ENCODE measurements around the gene THBS1.
A peak's percentile ranks its signal among the peaks of the same experiment; 100 is the strongest.

The THBS1 gene
- total RNA-seq, result 0.39 to 5.9 (median 0.76) reads per million in 3 experiments

DNA sequence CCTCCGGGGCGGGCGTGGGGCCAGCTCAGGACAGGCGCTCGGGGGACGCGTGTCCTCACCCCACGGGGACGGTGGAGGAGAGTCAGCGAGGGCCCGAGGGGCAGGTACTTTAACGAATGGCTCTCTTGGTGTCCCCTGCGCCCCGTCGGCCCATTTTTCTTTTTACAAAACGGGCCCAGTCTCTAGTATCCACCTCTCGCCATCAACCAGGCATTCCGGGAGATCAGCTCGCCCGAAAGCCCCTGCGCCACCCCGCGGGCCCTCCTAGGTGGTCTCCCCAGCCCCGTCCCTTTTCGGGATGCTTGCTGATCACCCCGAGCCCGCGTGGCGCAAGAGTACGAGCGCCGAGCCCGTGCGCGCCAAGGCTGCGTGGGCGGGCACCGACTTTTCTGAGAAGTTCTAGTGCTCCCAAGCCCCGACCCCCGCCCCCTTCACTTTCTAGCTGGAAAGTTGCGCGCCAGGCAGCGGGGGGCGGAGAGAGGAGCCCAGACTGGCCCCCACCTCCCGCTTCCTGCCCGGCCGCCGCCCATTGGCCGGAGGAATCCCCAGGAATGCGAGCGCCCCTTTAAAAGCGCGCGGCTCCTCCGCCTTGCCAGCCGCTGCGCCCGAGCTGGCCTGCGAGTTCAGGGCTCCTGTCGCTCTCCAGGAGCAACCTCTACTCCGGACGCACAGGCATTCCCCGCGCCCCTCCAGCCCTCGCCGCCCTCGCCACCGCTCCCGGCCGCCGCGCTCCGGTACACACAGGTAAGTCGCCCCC is at the start of gene THBS1:
Gene THBS1, plus strand, starts transcription at position 595 of the 757 bp plus-strand sequence. CDS start 779 bp downstream, outside the sequence.
- peak; percentile 3 for DNase-seq

DNA sequence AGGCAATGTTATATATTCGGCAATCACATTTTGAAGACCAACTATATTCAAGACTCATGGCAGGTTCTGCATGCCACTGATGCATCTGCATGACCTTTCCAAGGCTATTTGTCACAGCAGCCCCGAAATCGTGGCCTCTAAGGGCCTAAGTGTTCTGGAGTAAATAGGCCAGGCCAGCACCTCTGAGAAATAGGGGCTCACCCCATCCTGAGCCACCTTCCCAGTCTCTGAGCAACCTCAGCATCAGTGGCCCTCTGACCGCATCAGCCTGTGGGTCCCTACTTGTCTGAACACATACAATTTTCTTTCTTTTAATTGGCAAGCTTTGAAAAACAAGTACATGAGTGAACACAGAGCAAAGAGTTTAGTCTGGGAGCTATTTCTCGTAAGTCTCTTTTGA is 45.9 kb upstream of the THBS1 start:
- DNase-seq, result no peak

DNA sequence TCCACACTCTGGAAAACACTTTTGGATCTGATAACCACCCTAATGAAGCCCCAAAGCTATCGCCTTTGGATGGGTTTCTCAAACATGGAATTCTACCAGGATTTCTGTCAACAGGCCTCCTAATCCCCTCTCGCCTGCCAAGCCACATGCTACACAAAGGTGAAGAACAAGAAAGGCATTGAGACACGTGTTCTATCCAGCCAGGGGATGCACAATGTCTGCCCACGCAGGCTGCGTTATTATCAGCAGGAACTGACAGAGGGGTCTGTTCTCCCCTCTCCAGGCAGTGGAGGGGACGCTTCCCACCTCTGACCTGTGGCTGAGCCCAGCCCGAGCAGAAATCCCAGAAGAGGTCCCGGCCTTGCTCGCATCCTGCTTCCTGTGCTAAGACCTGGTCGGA is 45.4 kb upstream of the THBS1 start:
- no peak for DNase-seq

DNA sequence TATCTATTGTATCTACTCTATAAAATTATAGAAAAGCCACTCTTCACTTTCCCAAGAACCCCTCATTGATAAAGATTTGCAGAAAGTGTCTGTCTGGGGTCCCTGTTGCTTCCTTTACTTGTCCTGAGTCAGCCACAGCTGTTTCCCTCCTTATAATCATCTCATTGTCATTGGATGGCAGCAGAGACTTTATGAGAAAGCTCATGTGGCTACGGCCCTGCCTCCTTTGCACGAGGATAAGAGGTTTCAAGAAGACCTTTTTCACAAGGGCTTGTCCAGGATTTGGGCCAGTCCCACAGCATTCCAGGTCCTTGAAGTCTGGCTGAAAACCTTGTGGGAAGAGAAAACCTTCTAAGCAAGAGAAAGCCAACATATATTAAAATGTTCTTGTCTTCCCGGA is 41.9 kb upstream of the THBS1 start:
- no peak for DNase-seq

DNA sequence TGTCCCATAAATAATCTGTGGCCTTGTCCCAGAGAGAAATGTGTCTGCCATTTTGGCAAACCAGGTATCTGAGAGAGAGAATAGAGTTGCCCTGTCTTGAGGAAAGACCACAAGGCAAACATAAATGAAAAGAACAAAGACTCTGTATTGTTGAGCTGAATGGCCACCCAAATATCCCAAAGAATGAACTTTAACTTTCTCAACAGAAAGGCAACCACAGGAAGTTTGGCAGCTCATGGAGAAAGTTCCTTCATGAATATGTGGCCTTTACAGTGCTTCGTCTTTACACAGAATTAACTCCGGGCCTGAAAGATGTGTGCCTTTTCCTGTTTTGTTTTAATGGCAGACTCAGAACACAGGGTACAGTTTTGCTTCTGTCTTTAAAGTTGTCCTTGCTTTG is 41.4 kb upstream of the THBS1 start:
- no peak for DNase-seq

DNA sequence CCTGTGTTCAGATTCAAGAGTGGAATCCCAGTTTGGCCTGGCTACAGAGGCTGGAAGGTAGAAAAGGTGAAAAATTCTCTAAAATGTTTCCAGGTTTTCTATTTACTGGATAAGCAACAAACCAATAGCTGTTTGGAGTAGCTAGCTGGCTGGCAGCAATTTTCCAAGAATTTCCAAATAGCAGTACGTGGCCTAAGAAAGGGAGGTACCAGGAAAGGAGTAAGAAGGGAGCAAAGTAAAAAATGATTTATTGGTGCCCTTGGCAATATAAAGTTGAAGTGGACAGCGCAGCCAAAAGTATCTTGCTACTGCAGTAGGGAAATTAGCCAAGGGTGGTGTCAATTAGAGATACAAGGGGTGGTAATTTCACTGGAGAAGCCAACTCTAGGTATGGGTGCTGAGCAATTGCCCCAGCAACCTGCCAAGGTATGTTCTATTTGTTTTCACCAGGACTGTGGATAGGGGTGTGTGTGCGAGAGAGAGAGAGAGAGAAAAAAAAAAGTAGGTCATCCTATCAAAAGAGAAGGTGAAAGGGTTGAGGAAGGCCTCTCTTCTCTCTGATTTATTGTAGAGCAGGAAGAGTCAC is 40.8 kb upstream of the THBS1 start:
- DNase-seq, result no peak

DNA sequence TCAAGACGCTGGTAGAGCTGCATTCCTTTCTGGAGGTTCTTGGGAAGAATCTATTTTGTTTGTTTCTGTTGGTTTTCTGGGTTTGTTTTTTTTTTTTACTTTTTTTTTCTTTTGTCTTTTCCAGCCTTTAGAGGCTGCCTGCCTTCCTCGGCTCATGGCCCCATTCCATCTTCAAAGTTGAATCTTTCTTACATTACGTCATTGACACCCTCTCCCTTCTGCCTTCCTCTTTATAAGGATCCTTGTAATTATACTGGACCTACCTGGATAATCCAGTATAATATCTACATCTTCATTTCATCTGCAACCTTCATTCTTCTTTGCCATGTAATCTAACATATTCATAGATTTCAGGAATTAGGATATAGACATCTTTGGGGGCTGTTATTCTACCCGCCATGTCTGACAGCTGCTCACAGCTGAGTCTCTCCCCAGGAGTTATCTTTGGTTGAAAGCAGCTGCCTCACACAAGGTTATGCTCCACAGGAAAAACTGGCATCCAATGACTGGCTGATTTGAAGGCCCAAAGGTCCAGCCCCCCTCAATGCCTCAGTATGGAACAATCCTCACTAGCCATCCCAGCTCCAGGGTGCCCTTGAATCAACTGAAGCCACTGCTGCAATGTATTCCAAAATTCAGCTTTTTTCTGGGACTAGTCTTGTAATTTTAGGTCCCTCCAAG is 38.4 kb upstream of the THBS1 start:
- DNase-seq, result no peak

DNA sequence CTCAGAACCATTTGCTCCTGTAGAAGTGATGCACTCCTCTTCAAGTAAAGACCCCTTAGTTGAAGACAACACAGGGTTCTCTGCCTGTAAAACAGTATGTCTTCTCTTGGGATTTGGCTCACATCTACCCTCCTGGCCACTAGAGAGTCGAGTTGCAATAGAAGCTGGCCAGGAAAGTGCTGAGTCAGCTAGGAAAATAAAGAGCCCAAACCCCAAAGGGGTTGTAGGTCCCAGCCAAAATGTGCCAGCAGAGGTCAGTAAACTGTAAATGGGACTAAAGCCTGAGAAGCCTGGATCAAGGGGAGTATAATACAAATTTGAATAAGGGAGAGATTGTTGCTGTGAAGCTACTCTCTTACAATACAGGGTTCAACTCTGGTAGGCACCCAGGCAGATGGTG is 37.2 kb upstream of the THBS1 start:
- no peak for DNase-seq

DNA sequence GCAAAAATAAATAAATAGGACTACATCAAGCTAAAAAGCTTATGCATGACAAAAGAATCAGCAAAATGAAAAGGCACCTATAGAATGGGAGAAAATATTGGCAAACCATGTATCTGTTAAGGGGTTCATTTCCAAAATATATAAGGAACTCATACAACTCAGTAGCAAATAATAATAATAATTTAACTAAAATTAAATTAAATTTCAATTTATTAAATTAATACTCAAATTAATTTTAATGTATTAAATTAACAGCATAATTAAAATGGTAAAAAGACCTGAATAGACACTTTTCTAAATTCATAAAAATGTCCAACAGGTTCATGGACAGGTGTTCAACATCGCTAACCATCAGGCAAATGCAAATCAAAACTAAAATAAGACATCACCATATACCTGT is 34.0 kb upstream of the THBS1 start:
- DNase-seq, result no peak

DNA sequence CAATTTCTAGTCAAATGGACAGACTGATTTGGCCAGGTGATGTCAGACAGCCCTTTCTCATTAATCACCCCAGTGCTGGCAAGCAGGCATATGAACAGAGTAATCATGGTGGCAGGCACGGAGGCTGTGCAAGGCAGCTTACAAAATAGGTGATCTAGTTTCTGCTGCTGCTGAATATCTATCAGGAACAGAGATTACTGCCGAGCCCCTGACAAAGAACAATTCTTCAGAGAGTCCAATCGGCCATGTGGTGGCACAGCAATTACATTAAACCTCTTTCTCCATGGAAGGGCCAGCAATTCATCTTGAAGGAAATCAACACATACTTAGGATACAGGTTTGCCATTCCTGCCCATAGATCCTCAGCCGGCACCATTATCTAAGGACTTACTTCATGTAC is 32.3 kb upstream of the THBS1 start:
- DNase-seq, result no peak

DNA sequence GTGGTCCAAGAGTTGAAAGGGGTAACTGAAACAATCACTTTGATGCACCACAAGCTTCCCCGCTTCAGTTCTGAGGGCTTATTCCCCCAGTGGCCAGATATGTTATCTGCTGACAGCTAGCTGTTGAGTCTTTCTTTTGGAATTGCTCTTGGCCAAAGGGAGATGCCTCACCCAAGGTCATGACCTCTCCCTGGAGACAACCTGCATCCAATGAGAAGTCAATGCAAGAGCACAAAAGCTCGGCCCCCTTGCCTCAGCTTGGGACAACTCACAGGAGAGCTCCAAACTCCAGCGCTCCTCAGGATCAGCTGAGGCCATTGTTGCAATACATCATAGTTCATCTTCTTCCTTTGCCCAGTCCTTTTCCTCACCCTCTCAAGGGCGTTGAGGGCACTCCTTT is 31.0 kb upstream of the THBS1 start:
- DNase-seq, result no peak

DNA sequence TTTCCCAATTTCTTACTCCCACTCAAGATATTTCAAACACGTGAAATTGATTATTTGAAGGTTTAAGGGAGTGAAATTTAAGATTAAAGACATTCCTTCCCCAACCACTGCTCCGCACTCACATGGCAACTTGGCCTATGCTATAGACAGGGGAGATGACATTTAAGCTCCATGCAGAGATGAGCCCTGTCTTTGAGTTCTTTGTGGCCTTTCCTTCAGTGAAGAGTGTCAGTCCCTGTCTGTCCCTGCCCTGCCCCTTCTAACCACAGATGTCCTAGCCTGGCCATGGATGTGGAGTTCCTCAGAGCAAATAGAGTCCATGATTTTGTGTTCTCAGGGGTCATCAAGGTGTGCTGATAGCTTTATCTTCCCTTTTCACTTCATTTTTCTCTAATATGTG is 29.4 kb upstream of the THBS1 start:
- no peak for DNase-seq

DNA sequence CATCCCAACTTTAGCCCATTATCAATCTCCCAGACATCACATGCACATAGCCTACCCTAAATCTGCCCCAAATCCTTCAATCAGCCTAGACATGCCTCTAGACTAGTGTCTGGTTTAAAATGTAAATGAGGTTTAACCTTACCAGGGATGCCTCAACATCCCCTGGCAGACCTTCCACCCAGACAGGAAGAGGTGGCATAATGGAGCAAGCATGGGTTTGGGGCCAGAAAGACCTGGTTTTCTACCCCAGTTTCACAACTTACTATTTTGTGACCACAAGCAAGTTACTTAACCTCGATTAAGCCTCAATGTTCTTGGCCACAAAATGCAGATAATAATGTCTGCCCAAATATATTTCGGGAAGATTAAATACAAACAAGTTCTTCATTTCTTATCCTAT is 28.3 kb upstream of the THBS1 start:
- no peak for DNase-seq

DNA sequence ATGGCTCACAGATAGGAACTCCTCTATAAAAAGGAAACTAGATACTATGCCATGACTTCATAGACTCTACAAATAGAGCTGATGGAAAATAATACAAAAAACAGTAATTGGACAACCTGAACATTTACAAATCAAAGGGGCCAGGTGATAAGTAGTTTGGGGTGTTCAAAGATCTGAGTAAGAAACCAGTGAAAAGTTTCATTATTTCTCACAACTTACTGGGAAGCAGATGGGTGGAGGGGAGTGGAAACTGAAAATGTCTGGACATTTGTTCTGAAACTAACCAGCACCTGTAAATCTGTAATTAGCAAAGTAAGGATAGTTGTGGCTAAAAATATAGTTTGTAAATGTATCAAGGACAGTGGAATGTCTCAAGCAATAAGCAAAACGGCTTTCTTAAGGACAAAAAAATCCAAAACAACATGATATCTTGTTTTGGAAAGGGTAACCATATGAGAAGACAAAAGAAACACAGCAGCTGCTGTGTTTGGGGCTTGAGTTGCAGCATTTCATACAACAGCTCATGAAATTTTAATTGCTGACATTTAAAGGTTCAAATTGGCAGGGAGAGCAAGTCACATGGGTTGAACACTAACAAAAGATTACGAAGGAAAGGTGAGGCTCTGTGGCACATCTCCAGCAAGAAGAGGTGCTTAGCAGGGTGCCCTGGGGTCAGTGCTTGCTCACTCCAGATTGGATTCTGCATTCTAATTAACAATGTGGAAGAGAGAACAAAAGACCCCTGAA is 26.8 kb upstream of the THBS1 start:
- no peak for DNase-seq

DNA sequence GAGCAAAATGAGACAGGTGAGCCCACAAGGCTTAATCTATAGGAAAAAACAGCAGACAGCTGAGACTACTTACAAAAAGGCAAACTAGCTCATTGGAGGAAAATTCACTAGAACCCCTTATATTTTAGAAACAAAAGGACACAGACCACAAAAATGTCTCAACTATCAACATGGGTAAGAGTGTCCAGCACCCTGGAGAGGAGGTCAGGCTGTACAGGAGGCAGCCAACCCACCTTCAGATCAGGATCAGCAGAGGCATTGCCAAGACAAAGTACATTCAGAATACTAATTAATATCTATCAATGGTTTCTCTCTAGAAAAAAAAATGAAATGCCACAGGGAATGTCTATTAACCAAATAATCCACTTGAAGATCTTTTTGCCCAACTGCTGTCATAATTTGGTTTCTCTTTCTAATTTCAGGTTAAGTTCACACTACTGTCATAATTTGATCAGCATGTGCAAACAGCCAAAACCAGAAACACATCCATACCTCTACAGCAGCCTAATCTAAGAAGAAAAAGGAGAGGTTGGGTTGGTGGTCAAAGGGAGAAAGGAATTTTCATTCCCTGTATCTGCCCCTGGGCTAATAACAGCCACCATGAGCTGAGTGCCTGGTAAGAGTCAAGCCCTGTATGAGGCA is 26.0 kb upstream of the THBS1 start:
- DNase-seq, result no peak

DNA sequence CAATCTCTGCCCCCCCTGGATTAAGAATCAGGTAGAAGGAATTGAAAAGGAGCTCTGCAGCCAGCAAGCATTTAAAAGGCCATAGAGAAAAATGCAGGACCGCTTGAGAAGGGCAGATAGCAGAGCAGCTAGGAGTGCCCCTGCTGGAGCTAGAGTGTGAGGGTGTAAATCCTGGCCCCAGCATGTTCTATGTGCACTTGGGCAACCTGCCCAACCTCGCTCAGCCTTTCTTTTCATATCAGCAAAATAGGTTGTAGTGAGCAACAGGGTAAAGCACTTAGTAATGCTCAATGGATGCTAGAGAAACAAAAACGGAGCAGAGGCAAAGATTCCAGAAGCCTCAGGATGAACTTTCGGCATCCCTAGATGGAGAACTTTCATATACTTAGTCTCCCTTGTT is 25.0 kb upstream of the THBS1 start:
- no peak for DNase-seq

DNA sequence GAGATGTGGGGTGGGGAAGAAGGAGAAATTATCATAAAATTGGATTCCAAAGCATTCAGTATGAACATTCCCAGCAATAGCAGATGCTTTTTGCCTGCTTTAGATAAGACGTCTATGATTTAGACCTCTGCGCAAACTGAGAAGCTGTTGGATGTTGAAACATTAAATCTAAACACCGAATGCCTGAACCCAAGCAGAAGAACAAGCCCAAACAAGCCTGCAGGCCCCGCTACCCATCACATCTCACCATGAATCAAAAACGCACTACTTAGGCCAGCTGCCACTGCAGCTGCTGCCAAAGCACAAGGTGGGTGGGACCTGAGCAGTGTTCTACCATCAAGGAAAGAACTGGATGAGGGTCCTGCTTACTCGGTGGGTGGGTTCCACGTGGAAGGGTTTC is 24.4 kb upstream of the THBS1 start:
- no peak for DNase-seq

DNA sequence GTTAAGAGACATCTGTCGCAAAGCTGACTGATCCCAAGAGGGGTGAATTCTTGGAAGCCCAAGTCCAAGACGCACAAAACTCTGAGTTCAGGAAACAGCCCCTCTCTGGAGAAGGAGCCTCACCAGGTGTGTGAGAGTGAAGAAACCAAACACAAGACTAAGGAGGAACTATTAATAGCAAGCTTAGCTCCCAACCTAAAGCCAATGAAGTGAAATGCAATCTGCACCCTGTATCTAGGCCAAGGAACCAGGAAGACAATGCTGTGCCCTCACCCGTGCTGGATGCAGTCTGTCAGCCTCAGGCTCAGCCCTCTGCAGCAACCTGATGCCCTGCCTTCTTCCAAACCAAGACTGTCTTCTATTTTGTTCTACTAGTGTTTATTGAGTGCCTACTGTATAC is 22.5 kb upstream of the THBS1 start:
- DNase-seq, result no peak

DNA sequence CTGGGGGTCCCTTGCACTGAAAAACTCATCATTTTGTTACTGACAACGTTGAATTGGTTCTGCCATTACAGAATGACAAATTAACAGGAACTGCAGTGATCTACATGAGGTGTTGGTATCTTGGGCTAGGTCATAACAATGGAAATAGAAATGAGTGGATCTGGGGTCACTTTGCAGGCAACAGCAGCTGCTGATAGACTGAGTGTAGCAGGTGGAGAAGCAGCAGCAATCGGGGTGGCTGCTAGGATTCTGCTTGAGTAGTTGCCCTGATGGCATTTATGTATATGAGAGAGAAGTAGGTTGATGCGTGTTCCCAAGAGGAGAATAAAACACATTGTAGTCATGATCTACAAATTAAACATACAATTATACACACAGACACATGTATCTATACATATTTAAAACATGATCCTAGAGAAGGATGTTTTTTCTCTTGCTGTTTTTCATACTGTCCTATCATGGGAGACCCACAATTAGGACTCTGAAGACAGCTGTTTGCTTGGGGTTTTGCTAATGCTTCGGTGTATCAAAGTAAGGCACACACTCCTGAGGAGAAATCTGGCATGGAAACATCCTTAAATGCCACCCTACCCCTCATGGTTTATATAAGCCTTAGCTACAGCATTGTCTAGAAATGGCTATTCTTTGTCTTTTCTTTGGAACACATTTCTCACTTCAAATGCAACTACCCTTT is 15.8 kb upstream of the THBS1 start:
- DNase-seq, result no peak

DNA sequence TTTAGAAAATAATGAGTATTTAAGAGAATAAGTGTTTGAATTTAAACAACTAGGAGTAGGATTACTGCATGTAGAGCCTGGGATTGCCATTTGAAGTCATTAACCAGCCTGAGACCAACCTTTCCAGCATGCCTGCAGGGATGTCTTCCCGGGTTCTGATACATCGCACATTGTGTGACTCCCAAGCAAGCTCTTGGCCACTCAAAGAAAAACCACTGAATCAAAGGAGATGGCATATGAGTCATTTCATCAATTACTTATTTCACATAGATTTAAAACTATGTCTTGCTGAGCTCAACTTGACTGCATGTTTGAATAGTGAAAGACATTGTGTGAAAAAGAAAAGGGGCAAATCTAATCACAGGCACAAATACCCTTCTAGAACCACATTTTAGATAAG is 15.0 kb upstream of the THBS1 start:
- no peak for DNase-seq

DNA sequence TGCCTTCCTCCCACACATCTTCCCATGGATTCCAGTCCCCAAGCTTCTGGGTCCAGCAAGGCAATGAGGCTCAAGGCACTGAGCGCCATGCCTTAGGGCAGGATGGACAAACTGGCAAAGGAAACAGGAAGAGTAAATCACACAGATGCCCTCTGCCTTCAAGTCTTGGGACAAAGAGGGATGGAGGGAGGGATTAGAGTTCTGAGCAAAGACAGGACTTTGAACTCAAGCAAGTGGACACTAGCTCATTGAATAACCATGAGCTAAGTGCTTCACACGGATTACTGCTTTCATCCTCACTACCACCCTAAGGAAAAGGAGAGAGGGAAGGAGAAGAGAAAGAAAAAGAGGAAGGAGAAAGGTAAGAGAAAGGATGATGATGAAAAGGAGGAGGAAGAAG is 7.6 kb upstream of the THBS1 start:
- no peak for DNase-seq

DNA sequence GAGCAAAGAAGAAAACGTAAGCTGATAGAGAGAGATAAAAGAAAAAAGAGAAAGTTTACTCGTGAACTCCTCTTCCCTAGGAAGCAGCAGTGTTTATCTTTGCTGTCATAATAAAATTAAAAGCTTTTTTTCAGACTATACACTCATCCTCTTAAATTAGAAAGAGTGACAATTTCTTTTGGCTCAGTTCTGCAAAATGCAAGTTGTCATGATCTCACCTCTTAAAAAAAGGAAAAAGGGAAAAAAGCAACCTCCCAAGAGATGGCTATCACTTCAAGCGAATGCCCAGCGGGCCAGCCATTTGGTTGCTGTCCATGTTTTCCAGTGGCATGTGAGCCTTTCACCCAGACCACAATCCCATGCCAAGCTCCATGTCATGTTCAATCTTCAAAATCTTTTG is 7.0 kb upstream of the THBS1 start:
- no peak for DNase-seq

Data from central memory CD4-positive, alpha-beta T cell (primary cell).